Keratinocyte (primary cell): Measurements from ENCODE around the gene FNIP2. TPM values are rescaled to one million over a fixed set of nuclear protein-coding genes. Genes with fewer than 3 reads are reported as not detected.
"Not testable (repeated sequence)": the region's sequence is repeated elsewhere in the genome, so short reads cannot be mapped to it uniquely, and the experiment has no call there.

Experiments used
- DNase-seq: peaks from one replicate; pipeline ENCODE4 v3.0.0-alpha.2; 2011; ENCODE audit warnings: low read depth, missing footprints, low spot score
- FAIRE-seq: peaks from 2 replicates; lab custom pipeline; 2011; peaks lifted over from hg19 to GRCh38; lab: Jason Lieb, UNC
- H2AFZ ChIP-seq: 2 replicates; pipeline ENCODE4 v1.6.0; 2012; ENCODE audit warnings: low read length, control low read depth, inconsistent platforms; ENCODE audit not compliant: control insufficient read depth
- H3K27ac ChIP-seq: 2 replicates; pipeline ENCODE4 v1.5.1; 2011; ENCODE audit warnings: low read length; ENCODE audit not compliant: control insufficient read depth, insufficient read depth
- H3K27me3 ChIP-seq: 3 replicates; pipeline ENCODE4 v1.6.0; 2011; ENCODE audit warnings: low read length; ENCODE audit not compliant: control insufficient read depth, insufficient read depth; ENCODE audit errors: extremely low read depth
- H3K36me3 ChIP-seq, 2 experiments: 2 replicates in 1 of 2; 3 replicates in 1 of 2; pipeline ENCODE4 v1.5.1; 2011; ENCODE audit warnings: low read length in 2 of 2, mild to moderate bottlenecking in 1 of 2; ENCODE audit not compliant: control insufficient read depth in 2 of 2, insufficient read depth in 2 of 2; ENCODE audit errors: extremely low read depth in 1 of 2
- H3K4me1 ChIP-seq: 3 replicates; pipeline ENCODE4 v1.5.1; 2011; ENCODE audit warnings: low read length; ENCODE audit not compliant: control insufficient read depth, insufficient read depth; ENCODE audit errors: extremely low read depth
- H3K4me2 ChIP-seq: 3 replicates; pipeline ENCODE4 v1.6.0; 2011; ENCODE audit warnings: low read depth, low read length; ENCODE audit not compliant: control insufficient read depth, insufficient read depth; ENCODE audit errors: extremely low read depth
- H3K4me3 ChIP-seq, 3 experiments: fragments of 200-600 bp in 1 of 3; sonication (generic) in 1 of 3; 2 replicates in 2 of 3; 3 replicates in 1 of 3; pipeline ENCODE4 v1.5.1; 2011 to 2016; ENCODE audit warnings: low read length in 3 of 3, mild to moderate bottlenecking in 3 of 3, control low read depth in 2 of 3, inconsistent platforms in 1 of 3, low read depth in 1 of 3, mixed read lengths in 1 of 3, mixed run types in 1 of 3, moderate library complexity in 1 of 3; ENCODE audit not compliant: control insufficient read depth in 2 of 3, insufficient read depth in 2 of 3; ENCODE audit errors: extremely low read depth in 1 of 3
- H3K79me2 ChIP-seq: 2 replicates; pipeline ENCODE4 v1.6.0; 2012; ENCODE audit warnings: low read length; ENCODE audit not compliant: control insufficient read depth, insufficient read depth
- H3K9ac ChIP-seq: 3 replicates; pipeline ENCODE4 v1.6.0; 2011; ENCODE audit warnings: low read length; ENCODE audit not compliant: control insufficient read depth, insufficient read depth; ENCODE audit errors: extremely low read depth
- H3K9me1 ChIP-seq: 3 replicates; pipeline ENCODE4 v1.6.0; 2011; ENCODE audit warnings: low read length; ENCODE audit not compliant: control insufficient read depth, insufficient read depth; ENCODE audit errors: extremely low read depth
- H3K9me3 ChIP-seq: 2 replicates; pipeline ENCODE4 v1.5.1; 2012; ENCODE audit warnings: low read depth, low read length; ENCODE audit not compliant: control insufficient read depth
- H4K20me1 ChIP-seq: 3 replicates; pipeline ENCODE4 v1.6.0; 2011; ENCODE audit warnings: low read length; ENCODE audit not compliant: control insufficient read depth, insufficient read depth; ENCODE audit errors: extremely low read depth
- EZH2 ChIP-seq: IDR thresholded peaks from one replicate; pipeline ENCODE4 v1.6.1; 2012; ENCODE audit warnings: inconsistent platforms, mild to moderate bottlenecking, low read length, moderate library complexity
- dilution Hi-C: fragments of 300-500 bp; cut with MboI; formaldehyde crosslinking; loops from one replicate; pipeline ENCODE4 v1.7.0; 2020; ENCODE audit warnings: low sequenced_read_pairs; ENCODE audit not compliant: extremely low pct_ligation_motif_present
- polyA plus RNA-seq, 5 experiments: library from polyadenylated mRNA; depleted of rRNA in 3 of 5; stranded (reverse) in 3 of 5; stranded (forward) in 1 of 5; unstranded in 1 of 5; fragments of >200 nt; gene quantifications; 1 replicate in 1 of 5; 2 replicates in 3 of 5; 3 replicates in 1 of 5; pipeline versions ENCODE4 v1.2.1 to v1.2.3, GENCODE V29; 2011 to 2012; ENCODE audit warnings: missing spikeins in 2 of 5, low read depth in 1 of 5, low replicate concordance in 1 of 5
- TF ChIP-seq, protein P1 (sequence below), 3 experiments: IDR thresholded peaks in 1 of 3; conservative IDR thresholded peaks in 1 of 3; optimal IDR thresholded peaks in 1 of 3; 2 replicates in 2 of 3; 3 replicates in 1 of 3; pipeline versions ENCODE3 to v1.5.1; 2011; ENCODE audit warnings: low read length in 3 of 3, mild to moderate bottlenecking in 3 of 3, moderate library complexity in 2 of 3, control low read depth in 1 of 3, inconsistent platforms in 1 of 3; ENCODE audit not compliant: insufficient read depth in 2 of 3; ENCODE audit errors: extremely low read depth in 1 of 3

FNIP2 gene
- polyA plus RNA-seq, 1 donor (not counting 4 experiments of a cell fraction or from before 2014, with no cell fraction given): 6.2 TPM

DNA sequence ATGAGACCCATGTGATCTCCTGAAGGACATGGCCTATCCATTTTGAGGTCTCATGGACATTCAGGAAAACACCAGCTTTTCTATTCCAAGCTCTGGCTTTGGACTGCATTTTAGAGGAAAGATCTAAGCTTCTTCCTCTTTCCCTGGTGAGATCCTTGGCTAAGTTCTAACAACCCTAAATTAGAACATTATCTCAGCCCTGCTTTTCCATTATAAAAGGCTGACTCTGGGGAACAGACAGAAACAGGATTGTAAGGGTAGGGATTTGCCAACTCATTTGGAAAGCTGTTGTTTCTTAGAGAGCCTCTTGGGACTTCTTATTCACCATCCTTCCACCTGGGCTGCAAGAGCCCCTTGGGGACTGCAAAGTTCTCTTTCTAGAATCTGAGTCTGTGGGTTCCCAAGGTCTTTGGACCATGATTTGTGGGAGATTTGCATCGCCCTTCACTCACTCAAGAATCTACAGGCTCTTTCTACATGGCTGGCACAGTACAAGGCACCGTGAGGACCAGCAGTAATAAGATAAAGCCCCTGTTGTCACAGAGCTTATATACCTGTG is 146.9 kb downstream of the FNIP2 start:
- Histone ChIP-seq H3K27me3 (no peaks in the 10 kb centered on the region), H3K27ac (no peak overlapping the region), H2AFZ (no peak overlapping the region), H3K9me3 (no peaks in the 10 kb centered on the region), H3K9me1 (no peaks in the 10 kb centered on the region), H3K79me2 (no peaks in the 10 kb centered on the region), H3K4me1 (peaks cover 9% of the 10 kb centered on the region), H3K4me3 (no peak overlapping the region), H3K36me3 (no peaks in the 10 kb centered on the region), H4K20me1 (no peaks in the 10 kb centered on the region), H3K4me2 (no peak overlapping the region), H3K9ac (no peak overlapping the region)
- no peak for DNase-seq
- no peak for TF ChIP-seq EZH2
- TF ChIP-seq, protein P1, sequence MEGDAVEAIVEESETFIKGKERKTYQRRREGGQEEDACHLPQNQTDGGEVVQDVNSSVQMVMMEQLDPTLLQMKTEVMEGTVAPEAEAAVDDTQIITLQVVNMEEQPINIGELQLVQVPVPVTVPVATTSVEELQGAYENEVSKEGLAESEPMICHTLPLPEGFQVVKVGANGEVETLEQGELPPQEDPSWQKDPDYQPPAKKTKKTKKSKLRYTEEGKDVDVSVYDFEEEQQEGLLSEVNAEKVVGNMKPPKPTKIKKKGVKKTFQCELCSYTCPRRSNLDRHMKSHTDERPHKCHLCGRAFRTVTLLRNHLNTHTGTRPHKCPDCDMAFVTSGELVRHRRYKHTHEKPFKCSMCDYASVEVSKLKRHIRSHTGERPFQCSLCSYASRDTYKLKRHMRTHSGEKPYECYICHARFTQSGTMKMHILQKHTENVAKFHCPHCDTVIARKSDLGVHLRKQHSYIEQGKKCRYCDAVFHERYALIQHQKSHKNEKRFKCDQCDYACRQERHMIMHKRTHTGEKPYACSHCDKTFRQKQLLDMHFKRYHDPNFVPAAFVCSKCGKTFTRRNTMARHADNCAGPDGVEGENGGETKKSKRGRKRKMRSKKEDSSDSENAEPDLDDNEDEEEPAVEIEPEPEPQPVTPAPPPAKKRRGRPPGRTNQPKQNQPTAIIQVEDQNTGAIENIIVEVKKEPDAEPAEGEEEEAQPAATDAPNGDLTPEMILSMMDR (optimal IDR thresholded peaks at IDR 0.05 in 1 of 3, IDR thresholded peaks at IDR 0.05 in 1 of 3, conservative IDR thresholded peaks at IDR 0.05 in 1 of 3; ENCODE audit: extremely low read depth in 1 of 3, insufficient read depth in 2 of 3, low read length in 3 of 3): no peak
- no peak for FAIRE-seq
- dilution Hi-C loops: no loop called here

DNA sequence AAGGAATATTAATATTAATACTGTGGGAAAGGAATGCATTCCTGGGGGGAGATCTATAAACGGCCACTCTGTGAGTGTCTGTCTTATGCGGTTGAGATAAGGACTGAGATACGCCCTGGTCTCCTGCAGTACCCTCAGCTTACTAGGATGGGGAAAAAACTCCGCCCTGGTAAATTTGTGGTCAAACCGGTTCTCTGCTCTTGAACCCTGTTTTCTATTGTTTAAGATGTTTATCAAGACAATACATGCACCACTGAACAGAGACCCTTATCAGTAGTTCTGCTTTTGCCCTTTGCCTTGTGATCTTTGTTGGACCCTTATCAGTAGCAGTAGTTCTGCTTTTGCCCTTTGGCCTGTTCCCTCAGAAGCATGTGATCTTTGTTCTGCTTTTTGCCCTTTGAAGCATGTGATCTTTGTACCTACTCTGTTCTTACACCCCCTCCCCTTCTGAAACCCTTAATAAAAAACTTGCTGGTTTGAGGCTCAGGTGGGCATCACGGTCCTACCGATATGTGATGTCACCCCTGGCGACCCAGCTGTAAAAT is 151.7 kb downstream of the FNIP2 start:
- H3K27ac ChIP-seq, dilution Hi-C loops, H2AFZ ChIP-seq, H3K9ac ChIP-seq, DNase-seq, H3K36me3 ChIP-seq, H3K9me3 ChIP-seq, H3K4me3 ChIP-seq, H3K27me3 ChIP-seq, H3K9me1 ChIP-seq, H4K20me1 ChIP-seq, H3K4me1 ChIP-seq, FAIRE-seq, H3K4me2 ChIP-seq, H3K79me2 ChIP-seq: not testable (repeated sequence)

DNA sequence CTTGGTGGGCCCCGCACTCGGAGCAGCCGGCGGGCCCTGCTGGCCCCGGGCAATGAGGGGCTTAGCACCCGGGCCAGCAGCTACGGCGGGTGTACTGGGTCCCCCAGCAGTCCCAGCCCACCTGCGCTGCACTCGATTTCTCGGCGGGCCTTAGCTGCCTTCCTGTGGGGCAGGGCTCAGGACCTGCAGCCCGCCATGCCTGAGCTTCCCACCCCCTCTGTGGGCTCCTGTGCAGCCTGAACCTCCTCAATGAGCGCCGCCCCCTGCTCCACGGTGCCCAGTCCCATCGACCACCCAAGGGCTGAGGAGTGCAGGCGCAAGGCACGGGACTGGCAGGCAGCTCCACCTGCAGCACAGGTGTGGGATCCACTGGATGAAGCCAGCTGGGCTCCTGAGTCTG is 158.9 kb downstream of the FNIP2 start:
- FAIRE-seq, H3K79me2 ChIP-seq, H2AFZ ChIP-seq, H3K27me3 ChIP-seq, H3K36me3 ChIP-seq, H3K9me1 ChIP-seq, DNase-seq, H3K4me2 ChIP-seq, H3K27ac ChIP-seq, H3K9ac ChIP-seq, H3K4me1 ChIP-seq, dilution Hi-C loops, H4K20me1 ChIP-seq, H3K9me3 ChIP-seq, H3K4me3 ChIP-seq: not testable (repeated sequence)
